Left ventricle myocardium inferior (tissue), 1 donor: ENCODE data around the gene TTYH2. TPM values are rescaled to one million over a fixed set of nuclear protein-coding genes. Genes with fewer than 3 reads are reported as not detected.
"Not testable (repeated sequence)": the region's sequence is repeated elsewhere in the genome, so short reads cannot be mapped to it uniquely, and the experiment has no call there.

Source experiments
- DNase-seq: peaks from one replicate; pipeline ENCODE4 v3.0.0-alpha.2; 2020
- H3K27ac ChIP-seq: fragments of 200-600 bp; replicated peaks from 2 replicates; pipeline ENCODE4 v1.8.0; 2021
- H3K27me3 ChIP-seq: fragments of 200-600 bp; 2 replicates; pipeline ENCODE4 v1.8.0; 2021; ENCODE audit warnings: low read depth
- H3K36me3 ChIP-seq: fragments of 200-600 bp; 2 replicates; pipeline ENCODE4 v1.8.0; 2021
- H3K4me1 ChIP-seq: fragments of 200-600 bp; 2 replicates; pipeline ENCODE4 v1.8.0; 2021
- H3K4me3 ChIP-seq: fragments of 200-600 bp; 2 replicates; pipeline ENCODE4 v1.8.0; 2021; ENCODE audit warnings: mild to moderate bottlenecking, moderate library complexity
- H3K9me3 ChIP-seq: fragments of 200-600 bp; replicated peaks from 2 replicates; pipeline ENCODE4 v1.8.0; 2021
- CTCF ChIP-seq: fragments of 200-600 bp; IDR thresholded peaks from 2 replicates; pipeline ENCODE4 v1.8.0; 2021; ENCODE audit warnings: antibody characterized with exemption, mild to moderate bottlenecking, borderline replicate concordance
- intact Hi-C: fragments of 100-400 bp; cut with micrococcal nuclease; formaldehyde crosslinking; loops from one replicate; pipeline ENCODE4 v1.11.0; 2022
- total RNA-seq: library from RNA; stranded (reverse); fragmentation: NEBNext Ultra II Directional; extraction: Animal tissue kit (Norgen Biotek cat#: 25700); gene quantifications from one replicate; pipeline ENCODE4 v1.2.1, GENCODE V29; 2021
- donor health status: DM: no; HTN: yes; CAD: no; lungs with severe emphysema.

The TTYH2 gene
- total RNA-seq, 1 donor from 2014 or later, result 28.1 TPM

DNA sequence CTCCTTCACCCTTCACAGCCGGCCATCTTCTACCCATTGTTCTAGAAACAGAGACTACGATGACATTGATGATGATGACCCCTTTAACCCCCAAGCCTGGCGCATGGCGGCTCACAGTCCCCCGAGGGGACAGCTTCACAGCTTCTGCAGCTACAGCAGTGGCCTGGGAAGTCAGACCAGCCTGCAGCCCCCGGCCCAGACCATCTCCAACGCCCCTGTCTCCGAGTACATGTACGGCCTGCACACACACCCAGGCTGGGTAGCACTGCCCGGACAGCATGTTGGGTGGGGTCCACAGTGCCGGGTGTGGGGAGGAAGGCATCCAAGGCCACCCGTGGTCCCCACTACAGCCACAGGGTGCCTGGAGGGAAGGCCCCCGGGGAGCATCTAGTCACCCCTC lies 39.7 kb downstream of the TTYH2 start:
- no peaks in the 10 kb centered on the region for H3K4me1 ChIP-seq
- no peak for TF ChIP-seq CTCF
- no peaks in the 10 kb centered on the region for H3K27me3 ChIP-seq
- H3K9me3 ChIP-seq, result no peaks in the 10 kb centered on the region
- no peak for DNase-seq
- H3K36me3 ChIP-seq, result peaks cover 41% of the 10 kb centered on the region
- no peak overlapping the region for H3K4me3 ChIP-seq
- intact Hi-C loops, result no loop called here
- H3K27ac ChIP-seq, result no peak overlapping the region

GRCh38 chr17:74257311-74257710 lies 43.9 kb downstream of the TTYH2 start:
- Histone ChIP-seq H3K9me3 (no peaks in the 10 kb centered on the region), H3K4me3 (no peak overlapping the region), H3K27me3 (no peaks in the 10 kb centered on the region), H3K36me3 (peaks cover 31% of the 10 kb centered on the region), H3K27ac (no peak overlapping the region), H3K4me1 (no peaks in the 10 kb centered on the region)
- TF ChIP-seq CTCF, result no peak
- intact Hi-C loops, result no loop called here
- no peak for DNase-seq

DNA sequence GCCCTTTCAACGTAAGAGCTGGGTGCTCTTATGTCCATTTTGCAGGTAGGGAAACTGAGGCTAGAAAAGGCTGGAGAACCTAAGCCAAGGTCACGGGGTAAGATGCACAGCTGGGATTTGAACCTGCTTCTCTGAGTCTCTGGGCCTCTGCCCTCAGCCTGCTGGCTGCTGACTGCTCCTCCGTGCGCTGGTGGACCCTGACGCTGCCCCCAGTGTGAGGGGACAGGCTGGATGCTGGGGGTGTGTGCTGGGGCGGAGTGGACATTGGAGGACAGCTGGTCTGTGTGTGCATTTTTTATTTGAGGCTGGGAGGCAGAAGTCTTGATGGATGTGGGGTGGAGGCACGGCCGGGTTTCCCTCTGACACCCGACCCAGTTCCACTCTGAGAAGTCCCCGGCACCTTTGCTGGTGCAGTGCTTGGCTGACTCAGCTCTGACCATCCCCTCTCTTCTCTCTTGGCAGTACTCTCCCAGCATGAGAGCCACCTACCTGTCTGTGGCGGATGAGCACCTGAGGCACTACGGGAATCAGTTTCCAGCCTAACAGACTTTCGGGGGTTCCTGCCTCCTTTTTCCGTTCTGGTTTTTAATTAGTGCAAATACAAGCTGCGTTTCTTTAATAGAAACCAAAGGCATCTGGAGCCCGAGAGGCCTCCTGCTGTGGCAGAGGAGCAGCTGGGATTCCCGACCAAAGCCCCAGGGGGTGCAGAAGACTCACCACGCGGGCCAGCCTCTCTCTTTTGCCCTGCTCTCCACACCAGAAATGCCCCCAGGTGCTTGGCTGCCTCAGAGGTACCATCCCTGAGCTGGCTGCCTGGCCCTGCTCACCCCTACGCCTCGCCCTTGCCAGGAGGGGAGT lies 46.5 kb downstream of the TTYH2 start:
- Histone ChIP-seq H3K4me1 (no peaks in the 10 kb centered on the region), H3K27me3 (no peaks in the 10 kb centered on the region), H3K9me3 (no peaks in the 10 kb centered on the region), H3K27ac (no peak overlapping the region), H3K36me3 (peaks cover 16% of the 10 kb centered on the region), H3K4me3 (no peak overlapping the region)
- no peak for TF ChIP-seq CTCF
- intact Hi-C loops, result no loop called here
- no peak for DNase-seq

- no peaks in the 10 kb centered on the region for H3K27me3 ChIP-seq
- H3K9me3 ChIP-seq, result no peaks in the 10 kb centered on the region
- H3K4me1 ChIP-seq, result no peaks in the 10 kb centered on the region
- no peak for DNase-seq
- TF ChIP-seq CTCF, result no peak
- no peak overlapping the region for H3K27ac ChIP-seq
- intact Hi-C loops, result no loop called here
- no peak overlapping the region for H3K4me3 ChIP-seq
- peaks cover 13% of the 10 kb centered on the region for H3K36me3 ChIP-seq
These were observed 47.1 kb downstream of the TTYH2 start for GRCh38 chr17:74260525-74260850.

DNA sequence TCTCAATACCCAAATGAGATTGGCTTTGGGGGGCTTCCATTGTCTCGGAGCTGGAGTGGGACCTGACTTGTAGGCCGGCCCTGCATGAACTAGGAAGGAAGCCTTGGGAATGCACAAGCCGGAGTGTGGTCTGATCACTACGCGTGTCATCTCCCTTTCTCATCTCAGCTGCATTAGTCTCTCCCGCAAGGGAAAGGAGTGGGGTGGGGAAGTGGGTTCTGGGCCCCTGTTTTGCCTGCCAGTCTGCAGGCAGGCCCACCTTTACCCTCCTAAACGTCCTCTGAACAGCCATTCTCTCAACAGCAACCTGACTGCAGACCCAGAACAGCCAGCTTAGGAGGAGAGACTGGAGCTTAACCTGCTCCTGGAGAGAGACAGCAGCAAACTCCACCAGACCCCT lies 49.2 kb downstream of the TTYH2 start:
- Histone ChIP-seq H3K27ac (no peak overlapping the region), H3K4me1 (no peaks in the 10 kb centered on the region), H3K36me3 (no peaks in the 10 kb centered on the region), H3K4me3 (no peak overlapping the region), H3K27me3 (no peaks in the 10 kb centered on the region), H3K9me3 (no peaks in the 10 kb centered on the region)
- DNase-seq, result no peak
- intact Hi-C loops, result no loop called here
- no peak for TF ChIP-seq CTCF

DNA sequence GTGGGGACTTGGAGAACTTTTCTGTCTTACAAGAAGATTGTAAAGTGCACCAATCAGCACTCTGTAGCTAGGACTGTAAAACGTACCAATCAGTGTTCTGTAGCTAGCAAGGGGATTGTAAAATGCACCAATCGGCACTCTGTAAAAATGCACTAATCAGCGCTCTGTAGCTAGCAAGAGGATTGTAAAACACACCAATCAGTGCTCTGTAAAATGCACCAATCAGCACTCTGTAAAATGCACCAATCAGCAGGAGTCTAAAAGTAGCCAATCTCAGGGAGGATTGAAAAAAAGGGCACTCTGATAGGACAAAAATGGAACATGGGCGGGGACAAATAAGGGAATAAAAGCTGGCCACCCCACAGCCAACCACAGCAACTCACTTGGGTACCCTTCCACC lies 53.7 kb downstream of the TTYH2 start:
- H3K27me3 ChIP-seq, H3K4me3 ChIP-seq, H3K36me3 ChIP-seq, H3K9me3 ChIP-seq, DNase-seq, H3K4me1 ChIP-seq, H3K27ac ChIP-seq, intact Hi-C loops: not testable (repeated sequence)
